OCI-LY3 (cell line): ENCODE results near the gene GSTM4.

Source experiments
- CTCF ChIP-seq: fragments of 200-600, 300-600 bp; sonication (generic); IDR thresholded peaks from 2 replicates; pipeline ENCODE4 v1.5.1; 2014; ENCODE audit warnings: antibody characterized with exemption, low read length, low read depth
- EZH2phosphoT487 ChIP-seq: fragments of 200-600 bp; shearing (Covaris generic); IDR thresholded peaks from 2 replicates; pipeline ENCODE4 v1.6.1; 2018; ENCODE audit warnings: antibody characterized with exemption, mixed run types, low read depth

GRCh38 chr1:109687641-109688499 is 32.0 kb downstream of the GSTM4 start, which contains the start of gene GSTM1:
- TF ChIP-seq CTCF (no peak), EZH2phosphoT487 (no peak)
